ENCODE data around the gene PIK3R6. TPM values are rescaled to one million over a fixed set of nuclear protein-coding genes. Genes with fewer than 3 reads are reported as not detected.

The PIK3R6 gene
- total and polyA plus RNA-seq, 2 of the 13 experiments (the other 11 are each of a cell fraction or from before 2014, with no cell fraction given), result not detected

DNA sequence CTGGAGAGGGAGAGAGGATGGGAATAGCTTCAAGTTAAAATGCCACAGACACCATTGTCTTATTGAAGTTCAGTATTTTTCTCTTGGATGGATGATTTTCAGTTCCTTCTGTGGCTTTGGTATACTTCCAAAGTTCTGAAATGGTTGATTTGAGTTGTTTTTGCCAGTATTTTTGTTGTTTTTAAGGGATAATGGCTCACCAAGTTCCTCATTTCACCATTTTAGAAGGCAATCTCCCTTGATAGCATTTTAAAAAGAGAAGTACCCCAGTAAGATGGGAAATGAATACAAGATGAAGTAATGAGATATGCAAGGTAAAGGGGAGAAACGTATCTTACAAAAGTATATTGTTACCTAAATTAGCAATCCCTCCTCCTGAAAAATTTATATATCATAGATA lies 90.6 kb downstream of the PIK3R6 start (continued):
- TF ChIP-seq, protein P1, sequence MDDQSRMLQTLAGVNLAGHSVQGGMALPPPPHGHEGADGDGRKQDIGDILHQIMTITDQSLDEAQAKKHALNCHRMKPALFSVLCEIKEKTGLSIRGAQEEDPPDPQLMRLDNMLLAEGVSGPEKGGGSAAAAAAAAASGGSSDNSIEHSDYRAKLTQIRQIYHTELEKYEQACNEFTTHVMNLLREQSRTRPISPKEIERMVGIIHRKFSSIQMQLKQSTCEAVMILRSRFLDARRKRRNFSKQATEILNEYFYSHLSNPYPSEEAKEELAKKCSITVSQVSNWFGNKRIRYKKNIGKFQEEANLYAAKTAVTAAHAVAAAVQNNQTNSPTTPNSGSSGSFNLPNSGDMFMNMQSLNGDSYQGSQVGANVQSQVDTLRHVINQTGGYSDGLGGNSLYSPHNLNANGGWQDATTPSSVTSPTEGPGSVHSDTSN (CRISPR knock-in tag; IDR thresholded peaks at IDR 0.05; ENCODE audit: borderline replicate concordance), result no peak
- TF ChIP-seq ZNF251 (CRISPR knock-in tag; IDR thresholded peaks at IDR 0.05), result no peak
- TF ChIP-seq KMT2A (CRISPR knock-in tag; IDR thresholded peaks at IDR 0.05), result no peak
- no peak for TF ChIP-seq ZNF460 (CRISPR knock-in tag; IDR thresholded peaks at IDR 0.05; ENCODE audit: borderline replicate concordance)
- TF ChIP-seq, protein P2, sequence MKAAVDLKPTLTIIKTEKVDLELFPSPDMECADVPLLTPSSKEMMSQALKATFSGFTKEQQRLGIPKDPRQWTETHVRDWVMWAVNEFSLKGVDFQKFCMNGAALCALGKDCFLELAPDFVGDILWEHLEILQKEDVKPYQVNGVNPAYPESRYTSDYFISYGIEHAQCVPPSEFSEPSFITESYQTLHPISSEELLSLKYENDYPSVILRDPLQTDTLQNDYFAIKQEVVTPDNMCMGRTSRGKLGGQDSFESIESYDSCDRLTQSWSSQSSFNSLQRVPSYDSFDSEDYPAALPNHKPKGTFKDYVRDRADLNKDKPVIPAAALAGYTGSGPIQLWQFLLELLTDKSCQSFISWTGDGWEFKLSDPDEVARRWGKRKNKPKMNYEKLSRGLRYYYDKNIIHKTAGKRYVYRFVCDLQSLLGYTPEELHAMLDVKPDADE (CRISPR knock-in tag; IDR thresholded peaks at IDR 0.05), result no peak
- TF ChIP-seq RFXAP (CRISPR knock-in tag; IDR thresholded peaks at IDR 0.05; ENCODE audit: borderline replicate concordance), result no peak
- TF ChIP-seq, protein P3, sequence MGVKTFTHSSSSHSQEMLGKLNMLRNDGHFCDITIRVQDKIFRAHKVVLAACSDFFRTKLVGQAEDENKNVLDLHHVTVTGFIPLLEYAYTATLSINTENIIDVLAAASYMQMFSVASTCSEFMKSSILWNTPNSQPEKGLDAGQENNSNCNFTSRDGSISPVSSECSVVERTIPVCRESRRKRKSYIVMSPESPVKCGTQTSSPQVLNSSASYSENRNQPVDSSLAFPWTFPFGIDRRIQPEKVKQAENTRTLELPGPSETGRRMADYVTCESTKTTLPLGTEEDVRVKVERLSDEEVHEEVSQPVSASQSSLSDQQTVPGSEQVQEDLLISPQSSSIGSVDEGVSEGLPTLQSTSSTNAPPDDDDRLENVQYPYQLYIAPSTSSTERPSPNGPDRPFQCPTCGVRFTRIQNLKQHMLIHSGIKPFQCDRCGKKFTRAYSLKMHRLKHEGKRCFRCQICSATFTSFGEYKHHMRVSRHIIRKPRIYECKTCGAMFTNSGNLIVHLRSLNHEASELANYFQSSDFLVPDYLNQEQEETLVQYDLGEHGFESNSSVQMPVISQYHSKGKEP (CRISPR knock-in tag; IDR thresholded peaks at IDR 0.05), result no peak
- TF ChIP-seq BRD4 (CRISPR knock-in tag; IDR thresholded peaks at IDR 0.05), result no peak
- TF ChIP-seq, protein P4, sequence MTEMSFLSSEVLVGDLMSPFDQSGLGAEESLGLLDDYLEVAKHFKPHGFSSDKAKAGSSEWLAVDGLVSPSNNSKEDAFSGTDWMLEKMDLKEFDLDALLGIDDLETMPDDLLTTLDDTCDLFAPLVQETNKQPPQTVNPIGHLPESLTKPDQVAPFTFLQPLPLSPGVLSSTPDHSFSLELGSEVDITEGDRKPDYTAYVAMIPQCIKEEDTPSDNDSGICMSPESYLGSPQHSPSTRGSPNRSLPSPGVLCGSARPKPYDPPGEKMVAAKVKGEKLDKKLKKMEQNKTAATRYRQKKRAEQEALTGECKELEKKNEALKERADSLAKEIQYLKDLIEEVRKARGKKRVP (CRISPR knock-in tag; IDR thresholded peaks at IDR 0.05), result no peak
- TF ChIP-seq ATF7 (IDR thresholded peaks at IDR 0.05), result no peak
- TF ChIP-seq ATF7 (CRISPR knock-in tag; IDR thresholded peaks at IDR 0.05), result no peak
- TF ChIP-seq, protein P5, sequence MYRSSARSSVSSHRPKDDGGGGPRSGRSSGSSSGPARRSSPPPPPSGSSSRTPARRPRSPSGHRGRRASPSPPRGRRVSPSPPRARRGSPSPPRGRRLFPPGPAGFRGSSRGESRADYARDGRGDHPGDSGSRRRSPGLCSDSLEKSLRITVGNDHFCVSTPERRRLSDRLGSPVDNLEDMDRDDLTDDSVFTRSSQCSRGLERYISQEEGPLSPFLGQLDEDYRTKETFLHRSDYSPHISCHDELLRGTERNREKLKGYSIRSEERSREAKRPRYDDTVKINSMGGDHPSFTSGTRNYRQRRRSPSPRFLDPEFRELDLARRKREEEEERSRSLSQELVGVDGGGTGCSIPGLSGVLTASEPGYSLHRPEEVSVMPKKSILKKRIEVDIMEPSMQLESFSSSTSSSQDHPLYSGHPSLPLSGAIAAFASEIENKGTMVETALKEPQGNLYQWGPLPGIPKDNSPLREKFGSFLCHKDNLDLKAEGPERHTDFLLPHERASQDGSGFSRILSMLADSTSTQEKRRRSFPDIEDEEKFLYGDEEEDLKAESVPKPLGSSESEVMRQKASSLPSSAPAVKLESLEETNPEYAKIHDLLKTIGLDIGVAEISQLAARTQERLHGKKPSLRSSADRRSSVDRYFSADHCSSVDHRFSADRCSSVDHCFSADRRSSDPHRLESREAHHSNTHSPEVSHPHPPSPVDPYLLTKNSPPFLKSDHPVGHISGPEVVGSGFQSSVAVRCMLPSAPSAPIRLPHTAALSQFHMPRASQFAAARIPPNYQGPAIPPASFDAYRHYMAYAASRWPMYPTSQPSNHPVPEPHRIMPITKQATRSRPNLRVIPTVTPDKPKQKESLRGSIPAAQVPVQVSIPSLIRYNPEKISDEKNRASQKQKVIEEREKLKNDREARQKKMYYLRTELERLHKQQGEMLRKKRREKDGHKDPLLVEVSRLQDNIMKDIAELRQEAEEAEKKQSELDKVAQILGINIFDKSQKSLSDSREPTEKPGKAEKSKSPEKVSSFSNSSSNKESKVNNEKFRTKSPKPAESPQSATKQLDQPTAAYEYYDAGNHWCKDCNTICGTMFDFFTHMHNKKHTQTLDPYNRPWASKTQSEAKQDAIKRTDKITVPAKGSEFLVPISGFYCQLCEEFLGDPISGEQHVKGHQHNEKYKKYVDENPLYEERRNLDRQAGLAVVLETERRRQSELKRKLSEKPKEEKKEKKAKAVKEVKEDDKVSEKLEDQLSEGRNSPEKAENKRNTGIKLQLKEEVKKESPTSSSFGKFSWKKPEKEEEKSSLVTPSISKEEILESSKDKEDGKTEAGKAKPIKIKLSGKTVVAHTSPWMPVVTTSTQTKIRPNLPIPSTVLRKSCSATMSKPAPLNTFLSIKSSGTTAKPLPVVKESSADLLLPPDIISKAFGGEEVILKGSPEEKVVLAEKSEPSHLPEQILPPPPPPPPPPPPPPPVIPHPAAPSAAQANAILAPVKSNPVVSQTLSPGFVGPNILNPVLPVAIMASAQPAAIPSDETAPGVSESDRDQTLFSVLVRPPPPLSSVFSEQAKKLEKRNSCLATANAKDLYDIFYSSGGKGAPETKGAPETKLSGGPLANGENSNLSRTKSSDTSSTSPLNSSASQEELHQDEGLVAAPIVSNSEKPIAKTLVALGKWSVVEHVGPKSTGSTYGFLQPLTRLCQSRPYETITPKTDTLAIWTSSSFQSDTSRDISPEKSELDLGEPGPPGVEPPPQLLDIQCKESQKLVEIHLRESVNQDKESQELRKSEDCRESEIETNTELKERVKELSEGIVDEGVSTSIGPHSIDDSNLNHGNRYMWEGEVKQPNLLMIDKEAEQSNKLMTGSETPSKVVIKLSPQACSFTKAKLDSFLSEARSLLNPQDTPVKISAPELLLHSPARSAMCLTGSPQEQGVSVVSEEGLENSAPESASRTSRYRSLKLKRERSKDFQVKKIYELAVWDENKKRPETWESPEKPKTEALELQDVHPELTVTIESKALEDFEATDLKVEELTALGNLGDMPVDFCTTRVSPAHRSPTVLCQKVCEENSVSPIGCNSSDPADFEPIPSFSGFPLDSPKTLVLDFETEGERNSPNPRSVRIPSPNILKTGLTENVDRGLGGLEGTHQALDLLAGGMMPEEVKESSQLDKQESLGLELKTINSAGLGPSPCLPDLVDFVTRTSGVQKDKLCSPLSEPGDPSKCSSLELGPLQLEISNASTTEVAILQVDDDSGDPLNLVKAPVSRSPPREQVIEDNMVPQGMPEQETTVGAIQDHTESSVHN (CRISPR knock-in tag; IDR thresholded peaks at IDR 0.05), result no peak

Measured in HepG2 (cell line).